Adrenal gland (tissue), 5 donors: ENCODE data around the gene MAP3K2.

Source experiments
- CTCF ChIP-seq, 6 experiments: fragments of 450-650 bp in 4 of 6; fragments of 200-600 bp in 2 of 6; sonication (generic) in 1 of 6; IDR thresholded peaks; 1 replicate in 5 of 6; 2 replicates in 1 of 6; pipeline versions ENCODE4 v1.5.1 to v1.8.0; 2016 to 2021; ENCODE audit warnings: antibody characterized with exemption in 6 of 6, mild to moderate bottlenecking in 2 of 6, moderate library complexity in 1 of 6
- POLR2A ChIP-seq, 2 donors: fragments of 450-650 bp; IDR thresholded peaks; one replicate each; pipeline ENCODE4 v1.6.1; 2017; ENCODE audit warnings: antibody characterized with exemption in 2 of 2, mild to moderate bottlenecking in 2 of 2, moderate library complexity in 1 of 2
- donor health status: DM: no; HTN: no; CAD: no.

- TF ChIP-seq CTCF (IDR thresholded peaks at IDR 0.05) (no peak), POLR2A (IDR thresholded peaks at IDR 0.05) (no peak)
Observed at GRCh38 chr2:127389778-127390435, 2.1 kb upstream of the MAP3K2 start.
